ENCODE data around the gene PSMG3.

- no peak for TF ChIP-seq SREBF2 (IDR thresholded peaks at IDR 0.05)
- no peak for TF ChIP-seq EP300 (IDR thresholded peaks at IDR 0.05)
- TF ChIP-seq CTCF (IDR thresholded peaks at IDR 0.05) = no peak
- 0 out of 2 replicates have a peak, but pooled peaks have one; percentile 16 for TF ChIP-seq MAX (IDR thresholded peaks at IDR 0.05)
- no peak for TF ChIP-seq HDAC2 (IDR thresholded peaks at IDR 0.05)
- no peak for TF ChIP-seq JUNB (IDR thresholded peaks at IDR 0.05)
- TF ChIP-seq REST (IDR thresholded peaks at IDR 0.05) = peak; percentile 9; the same call in 1 of the 2 replicates
- TF ChIP-seq POLR2A (IDR thresholded peaks at IDR 0.05; ENCODE audit: low read length) = no peak
- TF ChIP-seq MAFK (IDR thresholded peaks at IDR 0.05; ENCODE audit: partially characterized antibody) = no peak
- no peak for TF ChIP-seq SMC3 (IDR thresholded peaks at IDR 0.05)
- no peak for TF ChIP-seq HMGXB4 (CRISPR knock-in tag; IDR thresholded peaks at IDR 0.05; ENCODE audit: borderline replicate concordance)
- TF ChIP-seq KDM5A (IDR thresholded peaks at IDR 0.05) = no peak
- no peak for TF ChIP-seq MAZ (IDR thresholded peaks at IDR 0.05; ENCODE audit: borderline replicate concordance, low read depth, low read length)
- TF ChIP-seq PBX3 (IDR thresholded peaks at IDR 0.05) = no peak; the same call in 1 of the 2 replicates
Measured at GRCh38 chr7:1546909-1547776, 22.7 kb downstream of the PSMG3 start.
